Fibroblast of lung (primary cell): Measurements from ENCODE around the gene SH3PXD2A.

ENCODE experiments used
- CTCF ChIP-seq, 2 donors: IDR thresholded peaks in 1 of 2; conservative IDR thresholded peaks in 1 of 2; 1 replicate in 1 of 2; 2 replicates in 1 of 2; pipeline ENCODE4 v1.5.1; 2011 to 2012; ENCODE audit warnings: low read length in 2 of 2, control low read depth in 1 of 2, inconsistent platforms in 1 of 2, low read depth in 1 of 2, mild to moderate bottlenecking in 1 of 2
- EZH2 ChIP-seq: IDR thresholded peaks from 2 replicates; pipeline ENCODE4 v1.5.1; 2012; ENCODE audit warnings: low read length, control low read depth, mild to moderate bottlenecking; ENCODE audit errors: missing control alignments

GRCh38 chr10:103571656-103571975 is 283.8 kb downstream of the SH3PXD2A start:
- no peak for TF ChIP-seq CTCF (conservative IDR thresholded peaks at IDR 0.05 in 1 of 2, IDR thresholded peaks at IDR 0.05 in 1 of 2; ENCODE audit: low read depth in 1 of 2, low read length in 2 of 2)
- no peak for TF ChIP-seq EZH2
